HepG2 (cell line): ENCODE measurements around the gene COL4A2.

ENCODE experiments used
- DPF2 ChIP-seq: sonication (generic); formaldehyde crosslinking; IDR thresholded peaks from 2 replicates; pipeline ENCODE4 v1.4.0; 2020; ENCODE audit warnings: mild to moderate bottlenecking, low read depth, missing genetic modification reagents, borderline replicate concordance
- ELF4 ChIP-seq: sonication (generic); formaldehyde crosslinking; IDR thresholded peaks from 2 replicates; pipeline ENCODE4 v1.5.0; 2020; ENCODE audit warnings: missing genetic modification reagents, mild to moderate bottlenecking, moderate library complexity, borderline replicate concordance
- MBNL3 ChIP-seq: fragments of 250-450 bp; sonication (Bioruptor Pico); conservative IDR thresholded peaks from 2 replicates; pipeline ENCODE4 v1.8.0; 2022; ENCODE audit warnings: mild to moderate bottlenecking, inconsistent platforms
- MXI1 ChIP-seq: IDR thresholded peaks from 3 replicates; pipeline ENCODE4 v1.6.1; 2012; ENCODE audit warnings: low read depth, low read length, inconsistent platforms, borderline replicate concordance
- RBM22 ChIP-seq: fragments of 200-400 bp; formaldehyde crosslinking; optimal IDR thresholded peaks from 2 replicates; pipeline ENCODE3; 2017; ENCODE audit warnings: mild to moderate bottlenecking, low read length, moderate library complexity
- SRF ChIP-seq: IDR thresholded peaks from 2 replicates; pipeline ENCODE4 v1.6.1; 2011; ENCODE audit warnings: mild to moderate bottlenecking, low read depth, low read length, moderate library complexity
- TARDBP ChIP-seq: sonication (generic); formaldehyde crosslinking; IDR thresholded peaks from 2 replicates; pipeline ENCODE4 v1.8.0; 2022; ENCODE audit warnings: mild to moderate bottlenecking, missing genetic modification reagents
- ZNF160 ChIP-seq: sonication (generic); formaldehyde crosslinking; IDR thresholded peaks from 2 replicates; pipeline ENCODE4 v1.8.0; 2022; ENCODE audit warnings: mild to moderate bottlenecking, inconsistent platforms, missing genetic modification reagents
- TF ChIP-seq, protein P1 (sequence below): sonication (generic); formaldehyde crosslinking; IDR thresholded peaks from 2 replicates; pipeline ENCODE4 v1.5.0; 2020; ENCODE audit warnings: mild to moderate bottlenecking, missing genetic modification reagents, moderate library complexity

GRCh38 chr13:110519506-110519905, 212.4 kb downstream of the COL4A2 start:
- no peak for TF ChIP-seq RBM22
- TF ChIP-seq ELF4: no peak
- no peak for TF ChIP-seq TARDBP (CRISPR knock-in tag)
- no peak for TF ChIP-seq MXI1
- TF ChIP-seq, protein P1, sequence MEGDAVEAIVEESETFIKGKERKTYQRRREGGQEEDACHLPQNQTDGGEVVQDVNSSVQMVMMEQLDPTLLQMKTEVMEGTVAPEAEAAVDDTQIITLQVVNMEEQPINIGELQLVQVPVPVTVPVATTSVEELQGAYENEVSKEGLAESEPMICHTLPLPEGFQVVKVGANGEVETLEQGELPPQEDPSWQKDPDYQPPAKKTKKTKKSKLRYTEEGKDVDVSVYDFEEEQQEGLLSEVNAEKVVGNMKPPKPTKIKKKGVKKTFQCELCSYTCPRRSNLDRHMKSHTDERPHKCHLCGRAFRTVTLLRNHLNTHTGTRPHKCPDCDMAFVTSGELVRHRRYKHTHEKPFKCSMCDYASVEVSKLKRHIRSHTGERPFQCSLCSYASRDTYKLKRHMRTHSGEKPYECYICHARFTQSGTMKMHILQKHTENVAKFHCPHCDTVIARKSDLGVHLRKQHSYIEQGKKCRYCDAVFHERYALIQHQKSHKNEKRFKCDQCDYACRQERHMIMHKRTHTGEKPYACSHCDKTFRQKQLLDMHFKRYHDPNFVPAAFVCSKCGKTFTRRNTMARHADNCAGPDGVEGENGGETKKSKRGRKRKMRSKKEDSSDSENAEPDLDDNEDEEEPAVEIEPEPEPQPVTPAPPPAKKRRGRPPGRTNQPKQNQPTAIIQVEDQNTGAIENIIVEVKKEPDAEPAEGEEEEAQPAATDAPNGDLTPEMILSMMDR (CRISPR knock-in tag): no peak
- TF ChIP-seq MBNL3: no peak
- no peak for TF ChIP-seq ZNF160
- no peak for TF ChIP-seq DPF2 (CRISPR knock-in tag)
- no peak for TF ChIP-seq SRF
